SK-N-SH (cell line): Measurements from ENCODE around the gene ROMO1. TPM values are rescaled to one million over a fixed set of nuclear protein-coding genes. Genes with fewer than 3 reads are reported as not detected.

Experiments used
- CTCF ChIA-PET: fragments of 300-600, 350-600 bp; formaldehyde crosslinking; extraction: SDS; loops from one replicate; lab custom pipeline; 2021; lab: Yijun Ruan, JAX
- POLR2A ChIA-PET: fragments of 350-600 bp; sonication (Branson Sonifier 250); formaldehyde crosslinking; extraction: SDS; loops from one replicate; lab custom pipeline; 2020; ENCODE audit warnings: antibody characterized with exemption, inconsistent platforms; lab: Yijun Ruan, JAX
- DNase-seq: peaks from one replicate; pipeline ENCODE4 v3.0.0; 2012
- H2AFZ ChIP-seq: fragments of 200-600 bp; sonication (generic); 2 replicates; pipeline ENCODE4 v1.8.1; 2016; ENCODE audit warnings: antibody characterized with exemption, mild to moderate bottlenecking, low read depth
- H3F3A ChIP-seq: fragments of 200-600 bp; sonication (generic); replicated peaks from 2 replicates; pipeline ENCODE3; 2016; ENCODE audit warnings: antibody characterized with exemption, mild to moderate bottlenecking; ENCODE audit not compliant: insufficient read depth
- H3K27ac ChIP-seq, 2 experiments: fragments of 200-500 bp in 1 of 2; fragments of 200-600 bp in 1 of 2; sonication (Bioruptor generic) in 1 of 2; sonication (generic), shearing (Covaris generic) in 1 of 2; 2 replicates each; pipeline versions ENCODE4 v1.5.1 to v1.6.1; 2014 to 2016; ENCODE audit warnings: low read depth in 2 of 2, inconsistent platforms in 1 of 2, low read length in 1 of 2, mild to moderate bottlenecking in 1 of 2, mixed read lengths in 1 of 2
- H3K27me3 ChIP-seq: fragments of 200-600 bp; sonication (generic), shearing (Covaris generic); 2 replicates; pipeline ENCODE4 v1.6.1; 2016; ENCODE audit warnings: mixed run types; ENCODE audit not compliant: insufficient read depth
- H3K36me3 ChIP-seq, 2 experiments: fragments of 200-500 bp in 1 of 2; fragments of 200-600 bp in 1 of 2; sonication (Bioruptor generic) in 1 of 2; sonication (generic) in 1 of 2; replicated peaks in 1 of 2; 2 replicates each; pipeline versions ENCODE3 to v1.5.1; 2014 to 2016; ENCODE audit warnings: low read length in 1 of 2, mild to moderate bottlenecking in 1 of 2; ENCODE audit not compliant: insufficient read depth in 2 of 2, control insufficient read depth in 1 of 2
- H3K4me1 ChIP-seq, 2 experiments: fragments of 200-500 bp in 1 of 2; fragments of 200-600 bp in 1 of 2; sonication (Bioruptor generic) in 1 of 2; sonication (generic), shearing (Covaris generic) in 1 of 2; 2 replicates each; pipeline versions ENCODE4 v1.5.1 to v1.6.1; 2014 to 2016; ENCODE audit warnings: low read depth in 1 of 2, low read length in 1 of 2, mixed run types in 1 of 2; ENCODE audit not compliant: insufficient read depth in 2 of 2, control insufficient read depth in 1 of 2
- H3K4me2 ChIP-seq: fragments of 200-600 bp; sonication (generic), shearing (Covaris generic); 2 replicates; pipeline ENCODE4 v1.6.1; 2017; ENCODE audit warnings: mixed run types
- H3K4me3 ChIP-seq, 2 experiments: fragments of 200-500 bp in 1 of 2; fragments of 200-600 bp in 1 of 2; sonication (Bioruptor generic) in 1 of 2; sonication (generic), shearing (Covaris generic) in 1 of 2; 2 replicates each; pipeline versions ENCODE4 v1.5.1 to v1.8.1; 2014 to 2016; ENCODE audit warnings: low read depth in 2 of 2, inconsistent platforms in 1 of 2, low read length in 1 of 2, mild to moderate bottlenecking in 1 of 2, mixed read lengths in 1 of 2, moderate library complexity in 1 of 2
- H3K79me2 ChIP-seq: fragments of 200-600 bp; sonication (generic); 2 replicates; pipeline ENCODE4 v1.8.1; 2017; ENCODE audit warnings: mild to moderate bottlenecking; ENCODE audit not compliant: insufficient read depth
- H3K9ac ChIP-seq: fragments of 200-600 bp; sonication (generic); 2 replicates; pipeline ENCODE4 v1.6.1; 2017; ENCODE audit warnings: mixed run types
- H3K9me2 ChIP-seq: fragments of 200-600 bp; sonication (generic); 2 replicates; pipeline ENCODE4 v1.6.1; 2017; ENCODE audit warnings: mixed run types
- H3K9me3 ChIP-seq: fragments of 200-600 bp; sonication (generic); 2 replicates; pipeline ENCODE4 v1.6.1; 2017; ENCODE audit warnings: mixed run types, mild to moderate bottlenecking, moderate library complexity
- H4K20me1 ChIP-seq: fragments of 200-600 bp; sonication (generic); 2 replicates; pipeline ENCODE4 v1.6.1; 2017; ENCODE audit warnings: mild to moderate bottlenecking, mixed run types; ENCODE audit not compliant: insufficient read depth
- ELF1 ChIP-seq: IDR thresholded peaks from 2 replicates; pipeline ENCODE4 v1.4.0; 2012
- FOXM1 ChIP-seq: IDR thresholded peaks from 2 replicates; pipeline ENCODE4 v1.4.0; 2012; ENCODE audit warnings: low read depth, mild to moderate bottlenecking
- IRF3 ChIP-seq: fragments of 150-350 bp; IDR thresholded peaks from 2 replicates; pipeline ENCODE4 v1.6.1; 2016; ENCODE audit warnings: mild to moderate bottlenecking, low read depth, low read length
- JUND ChIP-seq: IDR thresholded peaks from 2 replicates; pipeline ENCODE4 v1.4.0; 2012
- MEF2A ChIP-seq: IDR thresholded peaks from 2 replicates; pipeline ENCODE4 v1.4.0; 2012; ENCODE audit warnings: low read depth, borderline replicate concordance
- MXI1 ChIP-seq: IDR thresholded peaks from 2 replicates; pipeline ENCODE4 v1.6.1; 2012; ENCODE audit warnings: mild to moderate bottlenecking, low read depth, low read length, improper control_type of control experiment
- NFIC ChIP-seq: IDR thresholded peaks from 2 replicates; pipeline ENCODE4 v1.4.0; 2012; ENCODE audit warnings: borderline replicate concordance
- NRF1 ChIP-seq: IDR thresholded peaks from 2 replicates; pipeline ENCODE4 v1.6.1; 2012; ENCODE audit warnings: low read depth, mild to moderate bottlenecking, low read length
- RAD21 ChIP-seq: IDR thresholded peaks from 2 replicates; pipeline ENCODE4 v1.6.1; 2012; ENCODE audit warnings: mild to moderate bottlenecking, low read length
- RXRA ChIP-seq: IDR thresholded peaks from 2 replicates; pipeline ENCODE4 v1.4.0; 2012; ENCODE audit warnings: low read depth, mild to moderate bottlenecking, borderline replicate concordance
- SIN3A ChIP-seq: IDR thresholded peaks from 2 replicates; pipeline ENCODE4 v1.6.1; 2012; ENCODE audit warnings: low read depth, mild to moderate bottlenecking, low read length, moderate library complexity, borderline replicate concordance
- YY1 ChIP-seq: IDR thresholded peaks from 2 replicates; pipeline ENCODE4 v1.4.0; 2012; ENCODE audit warnings: low read depth, mild to moderate bottlenecking
- WGBS: methylation state at CpG from one replicate; pipeline ENCODE4 v1.1.6; 2017; ENCODE audit warnings: low lambda C conversion rate; 5-methylcytosine and 5-hydroxymethylcytosine counted together
- polyA plus RNA-seq, 3 experiments: library from polyadenylated mRNA; depleted of rRNA; stranded (reverse); fragments of >200 nt; gene quantifications; 2 replicates each; pipeline ENCODE4 v1.2.3, GENCODE V29; 2012
- TF ChIP-seq, protein P1 (sequence below): IDR thresholded peaks from 2 replicates; pipeline ENCODE4 v1.4.0; 2012; ENCODE audit warnings: low read depth, borderline replicate concordance
- TF ChIP-seq, protein P2 (sequence below): fragments of 200-600 bp; sonication (generic); IDR thresholded peaks from 2 replicates; pipeline ENCODE4 v1.6.1; 2017; ENCODE audit warnings: antibody characterized with exemption, mild to moderate bottlenecking, moderate library complexity

ROMO1 gene
- polyA plus RNA-seq, 1 of the 3 experiments (the other 2 are of a cell fraction) = 1,273 TPM

- peak overlapping the region; percentile 100 for H3K9ac ChIP-seq
- H3K36me3 ChIP-seq = peaks cover 50 to 61% of the 10 kb centered on the region in 2 experiments
Measured at GRCh38 chr20:35739294-35740163, 40.3 kb downstream of the ROMO1 start.

GRCh38 chr20:35741892-35742740 is 42.9 kb downstream of the ROMO1 start, which contains the start of gene RBM39:
Gene RBM39 (minus strand): TSS chr20:35742260. CDS start chr20:35740874, 1,386 bp downstream.
- H3K9me2 ChIP-seq = no peaks in the 10 kb centered on the region
- H3K27ac ChIP-seq = peak within 1 kb of the TSS; percentile 97 to 99
- no peaks in the 10 kb centered on the region for H3K27me3 ChIP-seq
- peaks cover 42% of the 10 kb centered on the region for H4K20me1 ChIP-seq
- peak; percentile 90 for DNase-seq
- H3F3A ChIP-seq = peaks cover 16% of the 10 kb centered on the region
- peaks cover 31 to 37% of the 10 kb centered on the region in 2 experiments for H3K36me3 ChIP-seq
- H3K4me1 ChIP-seq = peaks cover 12% of the 10 kb centered on the region in 2 experiments; a peak in 3 of 4 replicates
- peak within 1 kb of the TSS; percentile 79 to 82 for H3K4me3 ChIP-seq
- peak within 1 kb of the TSS; percentile 100 for H3K9ac ChIP-seq
- WGBS = under 1% methylated on average over 45 of the region's 66 CpGs
- H3K79me2 ChIP-seq = peaks cover 60% of the 10 kb centered on the region
- CTCF ChIA-PET = interaction anchor here (0.8 to 3.7 kb wide), 10 partner anchors 21 to 152 kb away, joined by 3 to 40 read pairs (median 4); partner anchors contain the start of genes NFS1, PHF20 and ROMO1
- H3K4me2 ChIP-seq = peak within 1 kb of the TSS; percentile 85
- POLR2A ChIA-PET = interaction anchor here (0.5 to 2.2 kb wide), 36 partner anchors 9 to 445 kb away, joined by 3 to 36 read pairs (median 4); partner anchors contain the start of genes ERGIC3, NFS1, PHF20 and ROMO1
- H2AFZ ChIP-seq = 0 out of 2 replicates have a peak within 1 kb of the TSS, but pooled peaks have one; percentile 52
- no peaks in the 10 kb centered on the region for H3K9me3 ChIP-seq
- TF ChIP-seq MEF2A (0 out of 2 replicates have a peak, but pooled peaks have one; percentile 21), IRF3 (peak; percentile 81), YY1 (peak; percentile 90), RXRA (no peak), NRF1 (no peak), FOXM1 (peak; percentile 82; the same call in 1 of the 2 replicates), NFIC (no peak), SIN3A (peak; percentile 100), ELF1 (peak; percentile 31; the same call in 1 of the 2 replicates), RAD21 (0 out of 2 replicates have a peak, but pooled peaks have one; percentile 8), JUND (no peak)
- TF ChIP-seq, protein P1, sequence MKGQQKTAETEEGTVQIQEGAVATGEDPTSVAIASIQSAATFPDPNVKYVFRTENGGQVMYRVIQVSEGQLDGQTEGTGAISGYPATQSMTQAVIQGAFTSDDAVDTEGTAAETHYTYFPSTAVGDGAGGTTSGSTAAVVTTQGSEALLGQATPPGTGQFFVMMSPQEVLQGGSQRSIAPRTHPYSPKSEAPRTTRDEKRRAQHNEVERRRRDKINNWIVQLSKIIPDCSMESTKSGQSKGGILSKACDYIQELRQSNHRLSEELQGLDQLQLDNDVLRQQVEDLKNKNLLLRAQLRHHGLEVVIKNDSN = peak; percentile 37; the same call in 1 of the 2 replicates
- TF ChIP-seq, protein P2, sequence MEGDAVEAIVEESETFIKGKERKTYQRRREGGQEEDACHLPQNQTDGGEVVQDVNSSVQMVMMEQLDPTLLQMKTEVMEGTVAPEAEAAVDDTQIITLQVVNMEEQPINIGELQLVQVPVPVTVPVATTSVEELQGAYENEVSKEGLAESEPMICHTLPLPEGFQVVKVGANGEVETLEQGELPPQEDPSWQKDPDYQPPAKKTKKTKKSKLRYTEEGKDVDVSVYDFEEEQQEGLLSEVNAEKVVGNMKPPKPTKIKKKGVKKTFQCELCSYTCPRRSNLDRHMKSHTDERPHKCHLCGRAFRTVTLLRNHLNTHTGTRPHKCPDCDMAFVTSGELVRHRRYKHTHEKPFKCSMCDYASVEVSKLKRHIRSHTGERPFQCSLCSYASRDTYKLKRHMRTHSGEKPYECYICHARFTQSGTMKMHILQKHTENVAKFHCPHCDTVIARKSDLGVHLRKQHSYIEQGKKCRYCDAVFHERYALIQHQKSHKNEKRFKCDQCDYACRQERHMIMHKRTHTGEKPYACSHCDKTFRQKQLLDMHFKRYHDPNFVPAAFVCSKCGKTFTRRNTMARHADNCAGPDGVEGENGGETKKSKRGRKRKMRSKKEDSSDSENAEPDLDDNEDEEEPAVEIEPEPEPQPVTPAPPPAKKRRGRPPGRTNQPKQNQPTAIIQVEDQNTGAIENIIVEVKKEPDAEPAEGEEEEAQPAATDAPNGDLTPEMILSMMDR = peak; percentile 41

More at GRCh38 chr20:35739294-35740163, 40.3 kb downstream of the ROMO1 start:
- H2AFZ ChIP-seq = no peak overlapping the region
- H4K20me1 ChIP-seq = peaks cover 68% of the 10 kb centered on the region
- POLR2A ChIA-PET = interaction anchor here (0.7 kb wide), 1 partner anchor 117 kb away, joined by 5 read pairs; no protein-coding TSS in a partner anchor
- DNase-seq = peak; percentile 6
- H3K4me2 ChIP-seq = peak overlapping the region; percentile 85
- peaks cover 12 to 25% of the 10 kb centered on the region in 2 experiments; a peak in 3 of 4 replicates for H3K4me1 ChIP-seq
- no peaks in the 10 kb centered on the region for H3K9me2 ChIP-seq
- H3K9me3 ChIP-seq = no peaks in the 10 kb centered on the region
- TF ChIP-seq, protein P2 = peak; percentile 51
- TF ChIP-seq MXI1 (peak; percentile 31; the same call in 1 of the 2 replicates), RAD21 (peak; percentile 16), NRF1 (no peak)
- peak overlapping the region; percentile 79 to 82 for H3K4me3 ChIP-seq
- H3K27me3 ChIP-seq = no peaks in the 10 kb centered on the region
- 57% methylated on average over 7 of the region's 7 CpGs for WGBS
- H3F3A ChIP-seq = peaks cover 24% of the 10 kb centered on the region
- CTCF ChIA-PET = interaction anchor here (0.7 to 1.9 kb wide), 11 partner anchors 9 to 231 kb away, joined by 3 to 6 read pairs (median 3); partner anchors contain the start of gene SCAND1
- peaks cover 86% of the 10 kb centered on the region for H3K79me2 ChIP-seq
- peak overlapping the region in 1 of 2 experiments; percentile 99; a peak in 1 of 4 replicates for H3K27ac ChIP-seq
